ENCODE measurements around the gene P2RX1.
A peak's percentile ranks its signal among the peaks of the same experiment; 100 is the strongest.

P2RX1 gene

DNA sequence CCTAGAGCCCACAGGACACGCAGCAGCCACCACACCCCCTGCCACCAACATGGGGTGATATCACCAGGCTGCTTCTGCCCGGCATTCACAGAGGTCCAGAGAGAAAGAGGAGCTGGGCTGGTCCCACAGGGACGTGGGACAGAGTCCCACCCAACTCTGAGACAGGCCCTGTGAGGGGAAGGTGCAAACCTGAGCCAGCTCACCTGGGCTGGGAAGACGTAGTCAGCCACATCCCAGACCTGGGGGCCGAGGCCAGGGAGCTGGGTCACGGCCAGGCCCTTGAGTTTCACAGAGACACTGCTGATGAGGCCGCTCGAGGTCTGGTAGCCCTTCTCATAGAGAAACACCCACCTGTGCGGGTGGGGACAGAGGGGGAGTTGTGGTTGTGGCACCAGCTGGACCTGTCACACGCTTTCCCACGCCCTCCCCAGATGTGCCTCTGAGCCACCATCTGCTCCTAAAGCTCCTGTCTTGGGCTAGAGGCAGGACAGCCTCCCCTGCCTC, 11.2 kb downstream of the P2RX1 start:
- no peak for DNase-seq (ENCODE audit: low spot score)

DNA sequence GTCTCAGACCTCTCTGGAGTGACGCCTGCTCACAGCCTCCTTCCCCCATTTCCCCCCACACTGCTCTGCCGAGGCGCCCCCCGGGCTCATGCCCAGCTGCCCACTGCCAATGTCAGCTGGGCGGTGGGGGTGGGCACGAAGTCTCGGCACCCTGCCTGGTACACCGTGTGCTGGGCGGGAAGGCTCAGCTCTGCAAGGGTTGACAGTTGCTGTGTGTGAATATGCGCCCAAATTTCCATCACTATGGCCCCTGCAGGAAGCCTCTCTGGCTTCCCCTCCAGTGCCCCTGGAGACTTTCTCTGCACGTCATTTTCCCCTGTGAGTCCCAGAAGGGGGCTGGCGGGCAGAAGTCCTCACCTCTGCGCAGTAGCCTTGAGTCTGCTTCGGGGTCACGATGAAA, 11.8 kb downstream of the P2RX1 start:
- no peak for DNase-seq (ENCODE audit: low spot score)

DNA sequence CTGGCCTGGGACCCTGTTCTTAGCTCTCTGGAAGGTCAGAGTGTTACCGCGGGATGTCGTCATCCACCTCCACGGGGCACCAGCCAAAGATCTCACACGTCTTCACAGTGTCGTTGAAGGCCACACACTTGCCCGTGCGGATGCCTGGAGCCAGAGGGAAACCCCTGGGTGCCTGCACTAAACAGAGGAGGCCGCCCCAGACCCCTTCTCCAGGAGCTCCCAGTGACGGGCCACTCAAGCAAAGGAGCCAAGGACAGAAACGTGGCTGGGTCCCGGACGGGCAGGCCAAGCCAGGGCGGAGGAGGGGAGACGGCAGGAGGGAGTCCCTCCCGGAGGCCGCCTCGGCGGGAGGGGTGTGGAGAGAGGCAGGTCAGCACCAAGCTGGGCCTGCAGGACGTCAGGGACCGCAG, 12.4 kb downstream of the P2RX1 start:
- no peak for DNase-seq (ENCODE audit: low spot score)

DNA sequence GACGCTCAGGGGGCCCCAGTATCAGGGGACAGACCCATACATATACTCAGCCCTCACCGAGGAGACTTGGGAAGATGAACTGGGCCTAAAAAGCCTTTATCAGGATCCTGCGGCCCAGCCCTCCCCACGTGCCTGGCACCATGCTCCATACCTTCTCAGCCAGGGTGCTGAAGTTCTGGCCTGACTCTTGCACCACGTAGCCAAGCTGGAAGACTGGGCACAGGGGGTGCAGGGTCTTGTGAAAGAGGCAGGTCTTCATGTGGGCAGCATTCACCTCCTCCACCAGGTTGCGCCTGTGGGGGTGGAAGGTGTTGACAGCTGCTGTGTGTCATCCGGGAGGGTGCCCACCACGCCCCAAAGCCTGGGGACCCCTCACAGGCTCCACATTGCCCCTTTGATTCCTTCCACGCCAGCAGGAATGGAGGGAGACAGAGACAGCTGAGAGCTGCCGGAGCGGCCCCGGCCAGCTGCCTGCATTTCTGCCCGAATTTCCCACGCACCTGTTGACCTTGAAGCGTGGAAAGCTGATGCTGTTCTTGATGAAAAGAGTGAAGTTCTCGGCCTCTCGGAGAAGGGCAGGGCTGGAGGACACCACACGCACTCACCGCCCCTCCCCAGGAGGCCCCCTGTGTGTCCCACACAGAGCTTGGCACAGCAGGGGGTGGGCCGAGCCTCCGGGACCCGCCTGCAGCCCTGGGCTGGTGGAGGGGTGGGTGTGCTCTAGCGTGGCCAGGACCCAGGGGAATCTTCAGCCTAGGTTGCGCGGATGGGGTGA, 13.0 kb downstream of the P2RX1 start:
- DNase-seq (ENCODE audit: low spot score) = no peak

DNA sequence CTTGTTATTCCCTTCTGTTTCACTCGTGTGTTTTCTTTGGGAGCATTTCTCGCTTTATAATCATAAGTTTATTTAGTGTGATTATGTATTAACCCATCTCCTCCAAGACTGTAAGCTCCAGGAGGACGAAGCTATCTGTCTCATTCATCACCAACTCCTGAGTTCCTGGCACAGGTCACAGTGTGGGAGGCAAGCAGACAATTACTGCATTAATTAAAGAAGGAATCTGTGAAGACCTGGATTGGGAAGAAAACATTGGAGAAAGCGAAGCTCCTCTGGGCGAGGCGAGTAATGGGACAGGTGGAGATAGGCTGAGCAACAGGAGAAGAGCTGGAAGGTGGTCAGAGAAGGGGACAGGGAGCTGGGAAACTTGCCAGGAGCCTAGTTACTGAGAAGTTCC, 15.6 kb downstream of the P2RX1 start:
- DNase-seq (ENCODE audit: low spot score) = no peak

DNA sequence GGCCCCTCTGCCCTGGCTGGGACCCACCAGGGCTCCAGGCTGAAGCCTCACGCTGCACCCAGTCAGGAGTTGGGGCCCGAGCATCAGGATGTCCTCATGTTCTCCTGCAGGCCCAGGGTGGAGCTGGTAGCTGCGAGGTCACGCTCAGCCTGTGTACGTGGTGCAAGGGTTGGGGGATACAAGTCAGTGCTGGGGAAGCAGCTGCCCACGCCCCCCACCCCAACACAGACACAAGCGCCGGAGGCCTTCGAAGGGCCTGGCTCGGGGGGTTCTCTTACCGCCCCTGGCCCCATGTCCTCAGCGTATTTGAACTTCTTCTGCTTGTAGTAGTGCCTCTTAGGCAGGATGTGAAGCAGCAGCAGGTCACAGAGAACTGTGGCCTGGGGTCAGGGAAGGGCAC, 18.5 kb downstream of the P2RX1 start:
- DNase-seq (ENCODE audit: low spot score) = no peak

DNA sequence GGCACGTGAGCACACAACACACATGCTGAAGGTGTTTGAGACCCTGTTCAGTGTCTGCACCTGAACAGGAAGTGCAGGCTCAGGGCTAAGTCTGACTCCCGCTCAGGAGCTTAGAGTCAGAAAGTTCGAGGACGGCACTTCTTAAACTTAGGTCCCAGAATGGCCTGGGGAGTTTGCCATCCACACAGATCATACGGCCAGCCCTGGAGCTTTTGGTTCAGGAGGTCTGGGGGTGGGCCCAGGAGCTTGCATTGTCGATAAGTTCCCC, 19.4 kb downstream of the P2RX1 start:
- no peak for DNase-seq (ENCODE audit: low spot score)

DNA sequence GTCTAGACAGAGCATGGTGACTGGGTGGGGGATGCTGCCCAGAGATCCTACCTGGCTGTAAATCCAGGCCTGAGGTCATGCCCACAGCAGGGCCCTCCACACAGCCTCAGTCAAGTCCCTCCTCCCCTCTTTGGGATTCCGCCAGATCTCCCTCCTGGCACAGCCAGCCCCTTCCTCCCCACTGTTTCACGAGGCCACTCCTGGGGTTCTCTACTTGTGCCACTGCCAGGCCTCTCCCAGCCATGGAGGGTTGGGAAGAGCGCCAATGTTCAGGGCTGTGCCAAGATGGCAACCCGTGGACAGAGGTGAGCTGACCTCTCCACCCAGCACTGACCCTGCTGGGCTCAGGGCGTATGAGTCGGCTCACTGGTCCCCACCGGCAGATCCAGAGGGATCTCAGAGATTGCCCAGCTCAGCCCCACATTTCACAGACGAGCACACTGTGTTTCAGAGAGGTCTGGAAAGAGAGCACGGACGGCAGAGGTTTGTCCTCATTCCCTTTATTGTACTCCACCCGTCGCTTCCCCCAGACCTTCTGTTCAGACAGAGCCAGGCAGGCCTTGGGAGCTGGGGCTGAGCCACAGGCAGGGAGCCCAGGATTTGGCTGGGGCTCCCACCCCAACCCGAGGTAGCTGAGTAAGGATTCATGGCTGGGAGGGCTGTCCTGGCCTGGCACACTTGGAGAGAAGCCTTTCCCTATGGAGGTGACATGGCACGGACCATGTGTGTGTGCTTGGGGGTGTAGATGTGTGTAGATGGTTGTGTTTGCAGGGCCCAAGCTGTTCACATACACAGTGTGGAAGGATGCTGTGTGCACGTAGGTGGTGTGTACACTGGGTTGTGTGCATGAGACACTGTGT, 19.9 kb downstream of the P2RX1 start:
- DNase-seq (ENCODE audit: low spot score) = no peak

DNA sequence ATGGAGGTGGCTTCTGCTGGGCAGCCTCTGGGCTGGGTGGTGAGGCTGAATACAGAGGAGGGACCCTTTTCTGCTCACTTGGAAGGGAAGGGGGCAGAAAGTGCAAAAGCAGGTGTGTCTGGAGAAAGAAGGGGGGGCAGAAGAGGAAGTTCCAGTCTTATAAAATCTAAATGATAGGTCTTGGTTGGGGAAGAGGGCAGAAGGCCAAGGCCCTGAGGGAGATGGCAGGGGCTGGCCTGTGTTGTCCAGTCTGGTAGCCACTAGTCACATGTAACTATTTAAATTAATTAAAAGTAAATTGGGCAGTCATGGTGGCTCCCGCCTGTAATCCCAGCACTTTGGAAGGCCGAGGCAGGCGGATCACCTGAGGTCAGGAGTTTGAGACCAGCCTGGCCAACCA, 20.9 kb downstream of the P2RX1 start:
- no peak for DNase-seq (ENCODE audit: low spot score)

DNA sequence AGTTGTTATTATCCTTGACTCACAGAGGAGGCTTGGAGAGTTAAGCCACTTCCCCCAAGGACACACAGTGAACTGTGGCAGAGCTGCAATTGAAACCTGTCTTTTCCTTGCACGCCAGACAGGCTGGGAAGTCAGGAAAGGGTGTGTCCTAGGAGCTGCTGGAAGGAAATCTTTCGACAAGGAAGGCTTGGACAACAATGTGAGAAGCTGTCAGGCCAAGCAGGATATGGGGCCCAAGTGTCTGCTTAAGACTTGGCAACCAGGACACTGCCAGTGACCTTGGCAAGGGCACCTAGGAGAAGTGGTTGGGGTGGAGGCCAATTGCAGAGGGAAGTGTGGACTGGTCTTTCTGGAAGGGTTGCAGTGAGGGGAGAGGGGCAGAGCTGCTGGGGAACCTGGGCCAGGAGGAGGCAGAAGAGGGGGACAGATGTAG, 21.3 kb downstream of the P2RX1 start:
- no peak for DNase-seq (ENCODE audit: low spot score)

DNA sequence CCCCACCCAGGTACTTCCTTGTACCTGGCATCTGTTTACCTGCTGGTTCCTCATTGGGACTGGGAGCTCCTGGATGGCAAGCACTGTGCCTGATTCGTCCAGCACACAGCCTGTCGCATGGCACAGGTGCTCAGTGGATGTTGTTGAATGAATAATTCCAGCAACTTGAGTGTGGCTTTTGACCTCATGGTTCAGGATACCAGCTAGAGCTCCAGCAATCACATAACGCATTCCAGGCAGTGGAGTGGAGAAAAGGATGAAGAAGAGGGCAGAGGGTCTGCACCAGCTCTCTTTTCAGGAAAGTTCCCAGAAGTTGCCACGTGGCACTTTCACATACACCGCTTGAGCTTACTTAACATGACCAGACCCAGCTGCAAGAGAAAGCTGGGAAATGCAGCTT, 22.1 kb downstream of the P2RX1 start:
- no peak for DNase-seq (ENCODE audit: low spot score)

DNA sequence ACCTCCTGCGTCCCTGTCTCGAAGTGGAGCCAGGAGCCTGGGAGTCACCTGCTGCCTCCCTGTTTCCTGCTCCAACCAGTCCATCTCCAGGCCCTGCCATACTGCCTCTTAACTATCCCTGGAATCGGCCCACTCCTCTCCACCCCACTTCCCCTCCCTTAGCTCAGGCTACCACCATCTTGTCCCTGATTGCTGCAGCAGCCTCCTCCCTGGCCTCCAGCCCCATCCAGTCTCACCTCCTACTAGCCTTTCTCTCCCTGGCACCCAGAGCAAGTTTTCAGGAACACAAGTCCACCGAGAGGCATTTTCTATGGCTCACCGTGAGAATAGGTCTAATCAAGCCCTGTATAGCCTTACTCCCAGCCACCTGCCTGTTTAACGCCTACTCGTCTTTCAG, 22.5 kb downstream of the P2RX1 start:
- no peak for DNase-seq (ENCODE audit: low spot score)

DNA sequence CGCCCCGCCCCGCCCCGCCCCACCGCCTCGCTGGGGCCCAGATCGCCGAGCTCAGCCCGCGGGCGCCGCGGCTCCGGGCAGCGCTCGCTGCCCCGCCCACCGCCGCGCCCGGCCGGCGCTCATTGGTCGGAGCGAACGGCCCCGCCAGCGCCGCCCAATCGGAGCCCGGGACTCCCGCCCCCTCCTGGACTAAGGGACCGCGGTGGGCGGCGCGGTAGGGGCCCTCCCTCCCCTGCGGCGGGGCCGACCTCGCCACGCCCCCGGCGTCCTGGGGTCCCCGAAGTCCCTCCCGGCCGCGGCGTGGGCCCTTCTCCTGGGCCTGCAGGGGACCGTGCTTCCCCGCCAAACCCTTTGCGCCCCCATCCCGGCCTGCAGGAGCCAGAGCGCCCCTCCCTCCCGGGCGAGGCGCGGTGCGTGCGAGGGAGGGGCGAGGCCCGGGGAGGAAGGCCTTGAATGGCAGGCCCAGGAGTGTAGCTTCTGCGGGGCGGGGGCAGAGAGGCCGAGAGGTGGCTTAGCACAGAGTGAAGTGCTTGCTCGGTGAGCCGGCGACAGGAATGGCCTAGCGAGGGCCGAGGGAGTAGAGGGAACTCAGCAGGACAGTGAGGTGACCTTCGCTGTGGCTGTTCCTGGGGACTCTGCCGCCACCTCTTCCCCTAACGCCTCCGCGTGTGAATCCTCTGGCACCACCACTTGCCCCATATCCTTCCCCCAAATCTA, 23.1 kb downstream of the P2RX1 start, which contains the start of gene CAMKK1:
Gene CAMKK1, minus strand, starts transcription at position 51 of the 717 bp plus-strand sequence. CDS start 7,366 bp downstream, outside the sequence.
- DNase-seq (ENCODE audit: low spot score) = peak; percentile 86

DNA sequence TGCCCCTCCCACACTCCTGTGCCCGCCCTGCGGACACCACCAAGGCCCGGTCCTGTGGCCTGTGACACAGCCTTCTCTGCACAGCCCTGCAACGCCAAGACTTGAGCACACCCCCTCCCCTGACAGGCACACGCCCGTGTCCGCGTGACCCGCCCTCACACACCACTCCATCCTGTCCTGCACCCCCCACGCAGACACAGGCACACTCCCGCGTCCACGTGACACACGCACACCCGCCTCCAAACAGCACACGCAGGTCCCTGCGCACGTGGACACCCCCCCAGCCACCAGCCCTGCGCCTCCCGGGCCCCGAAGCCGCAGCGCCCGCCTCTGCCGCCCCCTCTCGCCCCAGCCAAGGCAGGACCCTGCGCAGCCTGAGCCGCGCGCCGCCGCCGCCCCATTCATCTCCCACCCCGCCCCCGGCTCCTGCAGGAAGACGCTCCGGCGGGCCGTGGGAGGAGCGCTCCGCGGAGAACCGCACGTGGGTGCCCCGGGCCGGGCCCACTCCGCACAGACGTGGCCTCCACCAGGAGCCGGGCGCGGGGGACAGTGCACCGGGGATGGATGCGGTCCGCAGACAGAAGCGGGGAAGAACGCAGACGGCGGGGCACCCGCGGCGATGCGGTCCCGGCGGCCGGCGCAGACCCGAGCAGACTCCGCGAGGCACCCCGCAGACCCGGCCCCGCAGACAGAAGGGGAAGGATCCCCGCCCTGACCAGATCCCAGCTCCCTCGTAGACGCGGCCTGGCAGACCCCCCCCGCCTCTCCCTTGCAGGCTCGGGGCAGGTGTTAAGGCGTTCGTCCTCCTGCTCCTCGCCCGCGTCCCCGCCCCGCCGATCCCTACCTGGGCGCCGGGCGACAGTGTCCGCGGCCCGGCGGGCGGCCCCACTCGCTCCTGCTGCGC, 23.9 kb downstream of the P2RX1 start:
- peak; percentile 59 for DNase-seq (ENCODE audit: low spot score)

DNA sequence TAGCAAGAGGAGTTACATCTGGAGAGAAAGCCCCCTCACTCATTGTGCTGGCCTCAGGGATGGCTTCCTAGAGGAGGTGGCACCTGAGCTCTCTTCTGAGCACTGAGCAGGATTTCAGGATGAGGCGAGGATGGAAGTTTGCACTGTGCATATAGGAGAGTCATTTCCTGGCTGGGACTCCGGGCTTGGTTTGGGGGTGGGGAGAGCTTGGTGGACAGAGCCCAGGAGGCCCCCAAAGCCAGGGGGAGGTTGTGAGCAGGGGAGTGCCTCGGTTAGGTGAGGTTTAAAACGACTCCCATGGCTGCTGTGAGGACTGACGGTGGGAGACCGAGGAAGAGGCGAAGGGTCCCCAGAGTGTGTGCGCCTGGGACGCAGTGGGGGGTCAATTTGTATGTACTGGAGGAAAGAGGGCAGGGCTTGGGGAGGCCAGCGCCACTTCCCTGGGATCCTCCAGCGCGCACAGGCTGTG, 24.6 kb downstream of the P2RX1 start:
- no peak for DNase-seq (ENCODE audit: low spot score)

DNA sequence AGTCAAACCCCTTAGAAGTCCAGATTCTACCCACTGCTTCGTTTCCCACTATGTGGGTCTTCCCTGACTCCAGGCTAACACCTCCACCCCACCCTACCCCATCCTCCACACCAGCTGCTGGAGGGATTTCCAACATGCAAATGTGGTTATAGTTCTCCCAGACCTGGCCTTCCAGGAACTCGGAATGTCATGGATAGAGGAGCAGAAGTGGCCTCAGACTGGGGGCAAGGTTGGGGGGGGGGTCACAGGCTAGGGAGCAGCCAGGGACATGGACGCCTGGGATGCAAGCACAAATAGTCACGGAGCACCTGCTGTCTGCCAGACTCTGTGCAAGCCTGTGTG, 25.4 kb downstream of the P2RX1 start:
- DNase-seq (ENCODE audit: low spot score) = no peak

DNA sequence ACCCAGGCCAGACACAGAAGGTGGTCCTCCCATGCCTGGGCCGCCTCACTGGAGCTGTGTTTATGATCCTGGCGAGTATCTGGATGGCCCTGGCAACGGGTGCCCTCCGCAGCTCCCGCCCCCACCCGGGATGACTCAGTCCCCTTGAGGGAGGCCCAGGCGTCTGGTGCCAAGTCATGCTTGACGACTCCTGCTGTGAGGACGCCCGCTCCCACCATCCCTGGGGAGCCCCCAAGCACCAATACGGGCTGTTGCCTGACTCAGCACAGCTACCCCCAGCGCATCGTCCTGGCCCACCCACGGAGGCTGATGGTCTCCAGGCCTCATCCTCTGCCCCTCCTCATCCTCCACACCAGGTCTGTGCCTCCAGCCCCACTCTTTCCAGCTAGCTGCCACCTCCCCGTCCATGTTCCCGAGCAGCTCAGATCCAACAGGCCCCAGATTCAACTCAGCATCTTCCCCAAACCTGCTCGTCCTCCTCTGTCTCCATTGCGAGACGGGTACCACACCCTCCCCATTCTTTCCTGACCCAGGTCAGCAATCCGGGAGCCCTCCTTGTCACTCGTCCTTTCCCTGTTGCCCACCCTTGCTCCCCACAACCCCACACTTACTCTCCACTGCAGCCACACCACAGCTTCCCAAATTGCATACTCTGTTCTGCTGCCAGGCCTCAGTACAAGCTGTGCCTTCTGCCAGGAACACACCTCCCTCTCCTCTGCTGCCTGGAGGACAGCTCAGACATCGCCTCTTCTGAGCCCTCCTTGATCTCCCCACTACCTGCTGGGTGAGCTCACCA, 26.0 kb downstream of the P2RX1 start:
- peak; percentile 96 for DNase-seq (ENCODE audit: low spot score)

DNA sequence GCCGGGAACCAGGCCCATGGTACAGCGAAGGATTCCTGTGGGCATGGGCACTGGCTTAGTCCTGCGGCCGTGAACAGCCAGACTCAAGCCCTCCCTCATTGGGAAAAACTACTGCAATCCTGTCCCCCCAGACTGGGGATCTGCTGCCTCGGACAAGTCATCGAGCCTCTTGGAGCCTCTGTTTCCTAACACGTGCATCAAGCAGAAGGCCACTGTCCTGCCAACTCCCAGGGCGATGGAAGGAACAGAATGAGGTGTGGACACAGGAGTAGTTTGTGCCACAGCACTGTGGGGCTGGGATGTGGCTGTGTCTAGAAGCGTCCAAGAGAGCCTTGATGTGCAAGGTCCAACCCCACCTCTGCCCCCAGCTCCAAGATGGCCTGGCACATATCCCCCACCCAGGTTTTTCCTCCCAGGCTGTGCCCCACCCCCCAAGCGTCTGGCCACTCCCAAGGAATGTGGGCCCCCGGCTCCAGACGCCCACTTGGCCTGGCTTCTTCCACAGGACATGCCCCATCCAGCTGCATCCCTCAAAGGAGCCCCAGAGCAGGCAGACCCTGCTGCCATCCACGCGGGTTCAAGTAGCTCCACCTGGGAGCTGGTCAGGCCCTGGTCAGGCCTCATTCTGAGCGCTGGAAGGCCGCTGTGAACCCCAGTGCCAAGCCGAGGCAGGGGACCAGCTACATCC, 26.8 kb downstream of the P2RX1 start:
- no peak for DNase-seq (ENCODE audit: low spot score)

DNA sequence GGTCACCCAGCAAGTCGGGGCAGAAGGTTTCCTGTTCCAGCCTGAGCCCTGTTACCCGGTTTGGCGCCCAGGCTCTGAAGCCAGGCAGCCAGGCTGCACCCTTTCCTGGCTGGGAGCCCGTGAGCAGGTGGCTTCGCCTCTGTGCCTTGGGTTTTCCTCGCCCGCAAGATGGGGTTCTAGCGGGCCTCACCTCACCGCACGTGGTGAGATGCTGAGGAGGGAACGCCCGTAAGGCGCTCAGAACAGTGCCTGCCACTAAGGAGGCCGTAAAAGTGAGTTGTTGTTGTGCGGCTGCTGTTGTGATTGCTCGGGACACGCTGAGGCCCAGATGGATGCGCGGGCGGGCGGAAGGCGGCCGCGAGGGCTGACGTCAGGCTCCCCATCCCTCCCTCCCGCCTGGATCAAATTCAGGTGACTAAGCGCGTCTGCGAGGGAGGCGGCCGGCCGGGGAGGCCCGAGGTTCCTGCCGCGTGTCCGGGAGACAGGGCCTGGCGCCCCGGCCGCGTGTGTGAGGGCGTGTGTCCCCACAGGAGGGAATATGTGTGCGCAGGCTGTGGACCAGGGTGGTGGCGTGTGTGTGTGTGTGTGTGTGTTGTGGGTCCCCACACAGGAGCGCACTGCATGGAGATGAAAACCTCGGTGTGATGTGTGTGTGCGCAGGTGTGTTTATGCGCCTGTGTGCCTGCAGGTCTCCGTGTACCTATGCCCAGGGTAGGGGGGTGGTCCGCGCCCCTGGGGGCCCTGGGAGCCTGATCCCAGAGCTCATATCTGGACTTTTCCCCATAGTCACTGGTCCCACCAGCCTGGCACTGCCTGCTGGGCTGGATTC, 27.7 kb downstream of the P2RX1 start:
- no peak for DNase-seq (ENCODE audit: low spot score)
